Astrocyte (in vitro differentiated cells and primary cell): ENCODE data around the gene PARD3B. TPM values are rescaled to one million over a fixed set of nuclear protein-coding genes. Genes with fewer than 3 reads are reported as not detected.

Source experiments
- DNase-seq: peaks from one replicate; pipeline ENCODE4 v3.0.0-alpha.2; 2010; ENCODE audit warnings: low read depth
- FAIRE-seq: peaks from 2 replicates; lab custom pipeline; 2011; peaks lifted over from hg19 to GRCh38; lab: Jason Lieb, UNC
- H2AFZ ChIP-seq: 2 replicates; pipeline ENCODE4 v1.6.0; 2012; ENCODE audit warnings: low read depth, low read length, inconsistent platforms
- H3K27ac ChIP-seq: 2 replicates; pipeline ENCODE4 v1.5.1; 2011; ENCODE audit warnings: low read depth, low read length, inconsistent platforms
- H3K27me3 ChIP-seq: 2 replicates; pipeline ENCODE4 v1.6.0; 2011; ENCODE audit warnings: low read length, inconsistent platforms; ENCODE audit not compliant: insufficient read depth
- H3K36me3 ChIP-seq: 2 replicates; pipeline ENCODE4 v1.5.1; 2011; ENCODE audit warnings: low read length, inconsistent platforms; ENCODE audit not compliant: insufficient read depth
- H3K4me1 ChIP-seq: 2 replicates; pipeline ENCODE4 v1.5.1; 2011; ENCODE audit warnings: low read length, inconsistent platforms; ENCODE audit not compliant: insufficient read depth
- H3K4me2 ChIP-seq: 2 replicates; pipeline ENCODE4 v1.6.0; 2012; ENCODE audit warnings: low read length, inconsistent platforms
- H3K4me3 ChIP-seq: 2 replicates; pipeline ENCODE4 v1.5.1; 2011; ENCODE audit warnings: low read depth, mild to moderate bottlenecking, low read length, inconsistent platforms; ENCODE audit not compliant: insufficient read depth
- H3K79me2 ChIP-seq: 2 replicates; pipeline ENCODE4 v1.6.0; 2012; ENCODE audit warnings: mild to moderate bottlenecking, low read length, inconsistent platforms; ENCODE audit not compliant: insufficient read depth
- H3K9ac ChIP-seq: 2 replicates; pipeline ENCODE4 v1.6.0; 2012; ENCODE audit warnings: mild to moderate bottlenecking, low read length, inconsistent platforms
- H3K9me3 ChIP-seq: 2 replicates; pipeline ENCODE4 v1.5.1; 2012; ENCODE audit warnings: low read depth, mild to moderate bottlenecking, low read length, inconsistent platforms; ENCODE audit not compliant: insufficient read depth
- H4K20me1 ChIP-seq: 2 replicates; pipeline ENCODE4 v1.6.0; 2012; ENCODE audit warnings: low read length, inconsistent platforms; ENCODE audit not compliant: insufficient read depth
- H3K27ac Mint-ChIP-seq: one replicate; pipeline ENCODE4 v1.8.0; 2021; ENCODE audit warnings: mild to moderate bottlenecking, mixed read lengths; ENCODE audit not compliant: unreplicated experiment
- H3K27me3 Mint-ChIP-seq: one replicate; pipeline ENCODE4 v1.8.0; 2021; ENCODE audit warnings: low read depth, mixed read lengths; ENCODE audit not compliant: unreplicated experiment
- H3K36me3 Mint-ChIP-seq: one replicate; pipeline ENCODE4 v1.8.0; 2021; ENCODE audit warnings: low read depth, mixed read lengths; ENCODE audit not compliant: unreplicated experiment
- H3K4me1 Mint-ChIP-seq: one replicate; pipeline ENCODE4 v1.8.0; 2021; ENCODE audit warnings: low read depth, mixed read lengths; ENCODE audit not compliant: unreplicated experiment
- H3K4me3 Mint-ChIP-seq: one replicate; pipeline ENCODE4 v1.8.0; 2021; ENCODE audit warnings: mild to moderate bottlenecking, moderate library complexity, mixed read lengths; ENCODE audit not compliant: unreplicated experiment
- H3K9me3 Mint-ChIP-seq: one replicate; pipeline ENCODE4 v1.8.0; 2021; ENCODE audit warnings: mild to moderate bottlenecking, mixed read lengths; ENCODE audit not compliant: unreplicated experiment
- CTCF ChIP-seq: IDR thresholded peaks from 2 replicates; pipeline ENCODE4 v1.5.1; 2011; ENCODE audit warnings: low read depth, mild to moderate bottlenecking, inconsistent platforms, low read length, moderate library complexity; ENCODE audit not compliant: insufficient read depth
- EZH2 ChIP-seq: IDR thresholded peaks from 2 replicates; pipeline ENCODE4 v1.6.1; 2012; ENCODE audit warnings: mild to moderate bottlenecking, low read length, inconsistent platforms; ENCODE audit not compliant: insufficient read depth
- total RNA-seq: library from RNA; stranded (reverse); gene quantifications from 2 replicates; pipeline ENCODE4 v1.2.1, GENCODE V29; 2021

The PARD3B gene
- total RNA-seq, 1 donor from 2014 or later: 6.5 TPM

GRCh38 chr2:204948024-204948763 lies 402.9 kb downstream of the PARD3B start:
- no peaks in the 10 kb centered on the region for H3K36me3 Mint-ChIP-seq
- no peaks in the 10 kb centered on the region for H3K79me2 ChIP-seq
- H3K27me3 ChIP-seq: no peaks in the 10 kb centered on the region
- TF ChIP-seq EZH2: no peak
- no peak for TF ChIP-seq CTCF
- H3K4me3 Mint-ChIP-seq: no peak overlapping the region
- no peaks in the 10 kb centered on the region for H4K20me1 ChIP-seq
- no peak overlapping the region for H3K4me3 ChIP-seq
- FAIRE-seq (no peak), DNase-seq (no peak)
- no peak overlapping the region for H3K27ac ChIP-seq
- H3K9me3 ChIP-seq: no peaks in the 10 kb centered on the region
- peaks cover 3% of the 10 kb centered on the region for H3K4me1 ChIP-seq
- no peak overlapping the region for H3K9ac ChIP-seq
- H3K27ac Mint-ChIP-seq: no peak overlapping the region
- H3K9me3 Mint-ChIP-seq: peaks cover 4% of the 10 kb centered on the region
- no peaks in the 10 kb centered on the region for H3K36me3 ChIP-seq
- no peaks in the 10 kb centered on the region for H3K27me3 Mint-ChIP-seq
- peaks cover 13% of the 10 kb centered on the region for H3K4me1 Mint-ChIP-seq
- no peak overlapping the region for H3K4me2 ChIP-seq
- no peak overlapping the region for H2AFZ ChIP-seq

GRCh38 chr2:204948822-204949221 lies 403.5 kb downstream of the PARD3B start:
- no peak overlapping the region for H3K4me2 ChIP-seq
- Mint-ChIP-seq H3K4me1 (peaks cover 13% of the 10 kb centered on the region), H3K27ac (no peak overlapping the region), H3K27me3 (no peaks in the 10 kb centered on the region), H3K4me3 (no peak overlapping the region), H3K36me3 (no peaks in the 10 kb centered on the region), H3K9me3 (peaks cover 4% of the 10 kb centered on the region)
- H3K27me3 ChIP-seq: no peaks in the 10 kb centered on the region
- no peaks in the 10 kb centered on the region for H4K20me1 ChIP-seq
- H3K4me3 ChIP-seq: no peak overlapping the region
- H3K79me2 ChIP-seq: no peaks in the 10 kb centered on the region
- no peak for DNase-seq
- peaks cover 3% of the 10 kb centered on the region for H3K4me1 ChIP-seq
- H3K36me3 ChIP-seq: no peaks in the 10 kb centered on the region
- TF ChIP-seq EZH2 (no peak), CTCF (no peak)
- FAIRE-seq: no peak
- H3K27ac ChIP-seq: no peak overlapping the region
- H3K9me3 ChIP-seq: no peaks in the 10 kb centered on the region
- no peak overlapping the region for H2AFZ ChIP-seq
- H3K9ac ChIP-seq: no peak overlapping the region

- DNase-seq (peak; percentile 64), FAIRE-seq (peak; percentile 79)
- H3K9me3 Mint-ChIP-seq: no peaks in the 10 kb centered on the region
- peak overlapping the region; percentile 18 for H3K4me2 ChIP-seq
- no peak overlapping the region for H3K4me3 ChIP-seq
- H3K27me3 Mint-ChIP-seq: no peaks in the 10 kb centered on the region
- H3K36me3 ChIP-seq: no peaks in the 10 kb centered on the region
- no peaks in the 10 kb centered on the region for H4K20me1 ChIP-seq
- no peaks in the 10 kb centered on the region for H3K9me3 ChIP-seq
- no peak overlapping the region for H3K9ac ChIP-seq
- TF ChIP-seq CTCF (no peak), EZH2 (no peak)
- H3K79me2 ChIP-seq: no peaks in the 10 kb centered on the region
- no peak overlapping the region for H3K27ac ChIP-seq
- H3K4me1 ChIP-seq: peaks cover 3% of the 10 kb centered on the region
- H3K4me1 Mint-ChIP-seq: peaks cover 13% of the 10 kb centered on the region
- H3K27me3 ChIP-seq: no peaks in the 10 kb centered on the region
- no peak overlapping the region for H3K27ac Mint-ChIP-seq
- no peak overlapping the region for H3K4me3 Mint-ChIP-seq
- H3K36me3 Mint-ChIP-seq: no peaks in the 10 kb centered on the region
- H2AFZ ChIP-seq: no peak overlapping the region
These were observed 405.5 kb downstream of the PARD3B start for GRCh38 chr2:204950695-204951346.
